Measurements from ENCODE around the gene DOCK10. TPM values are rescaled to one million over a fixed set of nuclear protein-coding genes. Genes with fewer than 3 reads are reported as not detected.

DOCK10 gene
- total and polyA plus RNA-seq, 2 donors (not counting 3 experiments of a cell fraction or from before 2014, with no cell fraction given), result 5.8 to 23.0 TPM

- no peak overlapping the region for H3K9ac ChIP-seq (replicated peaks; ENCODE audit: extremely low read depth, insufficient read depth, low read length)
- FAIRE-seq, result no peak
- no peaks in the 10 kb centered on the region for H3K9me1 ChIP-seq (replicated peaks; ENCODE audit: control insufficient read depth, extremely low read depth, insufficient read depth, low read length)
- TF ChIP-seq POLR2AphosphoS5 (IDR thresholded peaks at IDR 0.05; ENCODE audit: insufficient read depth, low read depth, low read length), result no peak
- no peak for TF ChIP-seq MYC (IDR thresholded peaks at IDR 0.05; ENCODE audit: low read depth, low read length)
- no peak for TF ChIP-seq FOS (IDR thresholded peaks at IDR 0.05; ENCODE audit: borderline replicate concordance, insufficient read depth, low read length)
- TF ChIP-seq CTCF (IDR thresholded peaks at IDR 0.05; ENCODE audit: extremely low read depth in 1 of 2, insufficient read depth in 1 of 2, low read depth in 1 of 2, low read length in 2 of 2), result no peak
- TF ChIP-seq MAX (IDR thresholded peaks at IDR 0.05; ENCODE audit: insufficient read depth, insufficient read length), result no peak
- TF ChIP-seq POLR2A (IDR thresholded peaks at IDR 0.05; ENCODE audit: low read depth, low read length), result no peak
- TF ChIP-seq JUN (IDR thresholded peaks at IDR 0.05; ENCODE audit: borderline replicate concordance, insufficient read depth, insufficient read length, low read depth), result no peak
- TF ChIP-seq EZH2 (IDR thresholded peaks at IDR 0.05; ENCODE audit: borderline replicate concordance, low read depth, low read length, severe bottlenecking), result no peak
- TF ChIP-seq GATA2 (IDR thresholded peaks at IDR 0.05; ENCODE audit: insufficient read depth, insufficient read length, low read depth, low read length), result no peak
- H3K4me1 ChIP-seq (ENCODE audit: control insufficient read depth, extremely low read depth, insufficient read depth, low read length), result peaks cover 12% of the 10 kb centered on the region
- no peaks in the 10 kb centered on the region for H3K9me3 ChIP-seq (replicated peaks; ENCODE audit: control insufficient read depth, insufficient read depth, low read length)
- no peaks in the 10 kb centered on the region for H3K27me3 ChIP-seq (ENCODE audit: control insufficient read depth in 2 of 2, insufficient read depth in 2 of 2, low read length in 2 of 2)
- ChIA-PET CTCF (interaction anchor here (1.1 to 1.6 kb wide), 4 partner anchors 9 to 113 kb away, joined by 3 to 5 read pairs (median 4); no protein-coding TSS in a partner anchor), POLR2A (no interaction called here)
- dilution Hi-C loops (cut with MboI; ENCODE audit: extremely low pct_ligation_motif_present, low sequenced_read_pairs) (no loop called here), intact Hi-C loops (cut with micrococcal nuclease) (no loop called here)
- H4K20me1 ChIP-seq (replicated peaks; ENCODE audit: control insufficient read depth, extremely low read depth, insufficient read depth, low read length), result no peaks in the 10 kb centered on the region
- peaks cover 0 to 2% of the 10 kb centered on the region in 2 experiments for H3K36me3 ChIP-seq (ENCODE audit: control insufficient read depth in 2 of 2, extremely low read depth in 1 of 2, insufficient read depth in 2 of 2, low read length in 2 of 2)
- H3K4me3 ChIP-seq (replicated peaks in 1 of 3; ENCODE audit: insufficient read depth in 1 of 3, low read depth in 1 of 3, low read length in 3 of 3), result no peak overlapping the region
- no TSS peak for BruUV-seq (replicated peaks)
- no peak overlapping the region for H3K27ac ChIP-seq (ENCODE audit: insufficient read depth, low read depth, low read length)
- no peak overlapping the region for H2AFZ ChIP-seq (ENCODE audit: low read depth, low read length)
- H3K4me2 ChIP-seq (ENCODE audit: insufficient read depth, low read length), result no peak overlapping the region
- H3K79me2 ChIP-seq (ENCODE audit: control insufficient read depth, insufficient read depth, low read length), result peaks cover 62% of the 10 kb centered on the region
- DNase-seq (ENCODE audit: low read depth, low spot score), result no peak
Measured at GRCh38 chr2:224932522-224932921, 109.7 kb downstream of the DOCK10 start.
